ENCODE measurements around the gene S1PR3.

The S1PR3 gene

DNA sequence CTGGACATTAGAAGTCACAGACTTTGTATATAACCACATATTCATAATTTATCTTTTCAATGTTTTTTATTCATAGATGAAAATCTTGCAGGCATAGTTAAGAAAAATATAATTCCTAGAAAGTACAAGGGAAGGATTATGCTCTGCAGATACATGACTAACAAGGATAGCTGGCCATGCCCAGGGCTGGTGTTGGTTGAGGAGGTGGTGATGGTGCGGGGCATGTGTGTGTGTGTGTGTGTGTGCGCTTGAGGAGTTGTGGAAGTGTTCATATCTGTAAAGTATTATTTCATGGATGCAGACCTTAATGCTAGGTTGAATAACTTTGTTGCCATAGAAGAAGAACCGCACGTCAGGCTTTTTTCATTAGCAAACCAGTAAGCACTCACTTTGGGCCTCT, 1.3 kb downstream of the S1PR3 start:
- no peaks in the 10 kb centered on the region for H3K4me1 ChIP-seq (ENCODE audit: control insufficient read depth, low read length)
- H3K9me2 ChIP-seq (replicated peaks; ENCODE audit: control insufficient read depth, low read length): no peaks in the 10 kb centered on the region
- H4K20me1 ChIP-seq (ENCODE audit: control insufficient read depth, insufficient read depth, low read depth, low read length): no peaks in the 10 kb centered on the region
- H3K9me3 ChIP-seq (ENCODE audit: control insufficient read depth, insufficient read depth, low read length): no peaks in the 10 kb centered on the region
- no peak overlapping the region for H3K27ac ChIP-seq (ENCODE audit: low read depth, low read length)
- TF ChIP-seq, protein P1, sequence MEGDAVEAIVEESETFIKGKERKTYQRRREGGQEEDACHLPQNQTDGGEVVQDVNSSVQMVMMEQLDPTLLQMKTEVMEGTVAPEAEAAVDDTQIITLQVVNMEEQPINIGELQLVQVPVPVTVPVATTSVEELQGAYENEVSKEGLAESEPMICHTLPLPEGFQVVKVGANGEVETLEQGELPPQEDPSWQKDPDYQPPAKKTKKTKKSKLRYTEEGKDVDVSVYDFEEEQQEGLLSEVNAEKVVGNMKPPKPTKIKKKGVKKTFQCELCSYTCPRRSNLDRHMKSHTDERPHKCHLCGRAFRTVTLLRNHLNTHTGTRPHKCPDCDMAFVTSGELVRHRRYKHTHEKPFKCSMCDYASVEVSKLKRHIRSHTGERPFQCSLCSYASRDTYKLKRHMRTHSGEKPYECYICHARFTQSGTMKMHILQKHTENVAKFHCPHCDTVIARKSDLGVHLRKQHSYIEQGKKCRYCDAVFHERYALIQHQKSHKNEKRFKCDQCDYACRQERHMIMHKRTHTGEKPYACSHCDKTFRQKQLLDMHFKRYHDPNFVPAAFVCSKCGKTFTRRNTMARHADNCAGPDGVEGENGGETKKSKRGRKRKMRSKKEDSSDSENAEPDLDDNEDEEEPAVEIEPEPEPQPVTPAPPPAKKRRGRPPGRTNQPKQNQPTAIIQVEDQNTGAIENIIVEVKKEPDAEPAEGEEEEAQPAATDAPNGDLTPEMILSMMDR (IDR thresholded peaks at IDR 0.05; ENCODE audit: low read depth, low read length, poor library complexity, severe bottlenecking): no peak
- no peak for TF ChIP-seq EZH2phosphoT487 (IDR thresholded peaks at IDR 0.05; ENCODE audit: borderline replicate concordance, low read length)
- no peaks in the 10 kb centered on the region for H3K79me2 ChIP-seq (ENCODE audit: control insufficient read depth, low read length)
- H3K36me3 ChIP-seq (ENCODE audit: control insufficient read depth, low read length): no peaks in the 10 kb centered on the region
- H3K4me2 ChIP-seq (ENCODE audit: low read length): no peak overlapping the region
- no peaks in the 10 kb centered on the region for H3K27me3 ChIP-seq (ENCODE audit: control insufficient read depth, low read length)
- no peak overlapping the region for H3K4me3 ChIP-seq (ENCODE audit: low read length)
- H3F3A ChIP-seq (ENCODE audit: control insufficient read depth, insufficient read depth): no peaks in the 10 kb centered on the region

DNA sequence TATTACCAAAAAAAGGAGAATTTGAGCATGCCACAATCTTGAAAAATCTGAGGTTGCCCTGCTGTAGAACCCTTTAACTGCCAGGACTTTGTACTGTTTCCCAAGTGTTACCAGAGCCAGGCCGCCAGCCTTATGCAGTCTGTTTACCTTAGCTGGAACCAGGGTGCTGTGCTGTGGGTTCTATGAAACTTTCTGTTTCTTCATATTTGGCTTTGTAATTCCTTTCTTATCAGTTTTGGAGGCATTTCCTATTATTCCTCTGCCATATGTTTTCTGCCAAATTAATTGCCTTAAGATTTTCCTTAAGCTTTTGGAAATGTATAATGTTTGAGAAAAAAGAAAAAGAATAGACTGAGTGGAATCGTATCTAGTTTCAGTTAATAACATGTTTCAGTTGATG, 2.1 kb downstream of the S1PR3 start:
- Histone ChIP-seq H3K9me3 (ENCODE audit: control insufficient read depth, insufficient read depth, low read length) (no peaks in the 10 kb centered on the region), H4K20me1 (ENCODE audit: control insufficient read depth, insufficient read depth, low read depth, low read length) (no peaks in the 10 kb centered on the region), H3K4me3 (ENCODE audit: low read length) (no peak overlapping the region), H3K4me1 (ENCODE audit: control insufficient read depth, low read length) (no peaks in the 10 kb centered on the region), H3F3A (ENCODE audit: control insufficient read depth, insufficient read depth) (no peaks in the 10 kb centered on the region), H3K79me2 (ENCODE audit: control insufficient read depth, low read length) (no peaks in the 10 kb centered on the region), H3K36me3 (ENCODE audit: control insufficient read depth, low read length) (no peaks in the 10 kb centered on the region), H3K27me3 (ENCODE audit: control insufficient read depth, low read length) (no peaks in the 10 kb centered on the region), H3K4me2 (ENCODE audit: low read length) (no peak overlapping the region), H3K27ac (ENCODE audit: low read depth, low read length) (no peak overlapping the region), H3K9me2 (replicated peaks; ENCODE audit: control insufficient read depth, low read length) (no peaks in the 10 kb centered on the region)
- TF ChIP-seq, protein P1 (IDR thresholded peaks at IDR 0.05; ENCODE audit: low read depth, low read length, poor library complexity, severe bottlenecking): no peak
- no peak for TF ChIP-seq EZH2phosphoT487 (IDR thresholded peaks at IDR 0.05; ENCODE audit: borderline replicate concordance, low read length)

GRCh38 chr9:88993871-88994460, 2.7 kb downstream of the S1PR3 start:
- Histone ChIP-seq H3K27me3 (ENCODE audit: control insufficient read depth, low read length) (no peaks in the 10 kb centered on the region), H3K4me3 (ENCODE audit: low read length) (no peak overlapping the region), H3K79me2 (ENCODE audit: control insufficient read depth, low read length) (no peaks in the 10 kb centered on the region), H3K4me2 (ENCODE audit: low read length) (no peak overlapping the region), H3K27ac (ENCODE audit: low read depth, low read length) (no peak overlapping the region), H3F3A (ENCODE audit: control insufficient read depth, insufficient read depth) (no peaks in the 10 kb centered on the region), H3K4me1 (ENCODE audit: control insufficient read depth, low read length) (no peaks in the 10 kb centered on the region), H3K9me3 (ENCODE audit: control insufficient read depth, insufficient read depth, low read length) (no peaks in the 10 kb centered on the region), H3K36me3 (ENCODE audit: control insufficient read depth, low read length) (no peaks in the 10 kb centered on the region), H3K9me2 (replicated peaks; ENCODE audit: control insufficient read depth, low read length) (no peaks in the 10 kb centered on the region), H4K20me1 (ENCODE audit: control insufficient read depth, insufficient read depth, low read depth, low read length) (no peaks in the 10 kb centered on the region)
- no peak for TF ChIP-seq EZH2phosphoT487 (IDR thresholded peaks at IDR 0.05; ENCODE audit: borderline replicate concordance, low read length)
- TF ChIP-seq, protein P1 (IDR thresholded peaks at IDR 0.05; ENCODE audit: low read depth, low read length, poor library complexity, severe bottlenecking): no peak
